SK-N-MC (cell line): ENCODE measurements around the gene PPP6R3.

Source experiments
- EZH2 ChIP-seq: fragments of 200-600 bp; sonication (generic); IDR thresholded peaks from one replicate; pipeline ENCODE4 v1.6.1; 2017; ENCODE audit warnings: antibody characterized with exemption
- FOXP2 ChIP-seq: optimal IDR thresholded peaks from 2 replicates; pipeline ENCODE3; 2011; ENCODE audit warnings: mild to moderate bottlenecking, moderate library complexity; ENCODE audit not compliant: insufficient read depth; ENCODE audit errors: extremely low read length, control extremely low read depth
- POLR2AphosphoS5 ChIP-seq: IDR thresholded peaks from 2 replicates; pipeline ENCODE4 v1.6.1; 2012; ENCODE audit warnings: mild to moderate bottlenecking, low read depth, low read length, borderline replicate concordance

DNA sequence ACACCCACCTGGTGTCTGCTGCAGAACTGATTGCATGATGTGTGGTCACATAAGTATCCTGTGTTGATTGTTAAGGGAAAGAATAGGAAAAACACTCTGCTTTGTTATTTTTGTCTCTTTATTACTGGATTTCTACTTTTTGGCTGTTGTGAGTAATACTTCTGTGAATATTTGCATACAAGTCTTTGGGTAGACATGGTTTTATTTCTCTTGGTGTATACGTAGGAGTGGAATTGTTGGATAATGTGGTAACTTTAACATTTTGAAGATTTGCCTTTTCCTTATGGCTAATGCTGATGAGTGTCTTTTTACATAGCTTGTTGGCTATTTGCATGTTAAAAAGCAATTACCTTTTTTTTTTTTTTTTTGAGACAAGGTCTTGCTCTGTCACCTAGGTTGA is 13.1 kb downstream of the PPP6R3 start:
- TF ChIP-seq EZH2 (no peak), POLR2AphosphoS5 (no peak), FOXP2 (no peak)
